ENCODE results near the gene ANXA1. TPM values are rescaled to one million over a fixed set of nuclear protein-coding genes. Genes with fewer than 3 reads are reported as not detected.
A peak's percentile ranks its signal among the peaks of the same experiment; 100 is the strongest.

The ANXA1 gene
- total RNA-seq, 1 donor from 2014 or later: 53.1 TPM

DNA sequence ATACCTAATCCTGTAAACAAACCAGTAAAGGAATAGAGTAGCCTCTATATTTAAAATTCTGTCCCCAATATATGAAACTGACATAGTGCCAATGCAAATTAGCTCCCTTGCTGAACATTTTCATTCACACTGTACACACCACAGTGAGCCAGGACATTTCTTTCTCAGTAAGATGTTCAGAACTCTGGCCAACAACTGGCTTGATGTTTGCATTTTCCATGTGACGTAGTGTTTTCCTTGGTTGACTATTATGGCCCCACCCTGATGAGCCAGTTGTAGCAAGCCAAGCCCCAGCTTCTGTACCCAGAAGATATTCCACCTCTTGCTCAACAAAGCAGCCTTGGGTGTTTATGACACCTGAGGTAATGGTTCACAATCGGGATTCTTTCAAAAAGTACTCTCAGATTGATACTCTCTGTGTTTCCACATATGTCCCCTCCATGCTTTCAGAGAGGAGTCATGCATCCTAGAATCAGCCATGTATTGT lies 17.7 kb upstream of the ANXA1 start:
- intact Hi-C loops (cut with DNase I): no loop called here
- ATAC-seq (ENCODE audit: poor library complexity): no peak

DNA sequence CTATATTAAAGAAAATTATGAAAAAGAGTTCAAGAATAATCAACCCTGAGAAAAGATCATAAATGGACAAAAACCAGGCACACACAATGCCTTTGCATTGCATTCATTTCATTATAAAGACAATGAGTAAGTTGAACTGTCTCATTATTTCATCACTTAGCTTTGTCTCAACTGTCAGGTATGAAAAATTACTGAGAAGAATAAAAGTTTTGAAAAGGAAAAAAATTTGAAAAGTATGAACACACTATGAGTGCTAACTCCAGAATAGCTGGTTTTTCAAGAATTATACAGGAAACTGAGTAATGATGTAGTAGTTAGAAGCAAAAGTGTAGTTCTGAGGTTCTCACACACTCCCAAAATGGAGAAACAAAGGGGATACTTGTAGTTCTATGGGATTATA lies 16.3 kb upstream of the ANXA1 start:
- intact Hi-C loops (cut with DNase I): no loop called here

More for the DNA sequence above, 17.7 kb upstream of the ANXA1 start:
- DNase-seq: no peak

DNA sequence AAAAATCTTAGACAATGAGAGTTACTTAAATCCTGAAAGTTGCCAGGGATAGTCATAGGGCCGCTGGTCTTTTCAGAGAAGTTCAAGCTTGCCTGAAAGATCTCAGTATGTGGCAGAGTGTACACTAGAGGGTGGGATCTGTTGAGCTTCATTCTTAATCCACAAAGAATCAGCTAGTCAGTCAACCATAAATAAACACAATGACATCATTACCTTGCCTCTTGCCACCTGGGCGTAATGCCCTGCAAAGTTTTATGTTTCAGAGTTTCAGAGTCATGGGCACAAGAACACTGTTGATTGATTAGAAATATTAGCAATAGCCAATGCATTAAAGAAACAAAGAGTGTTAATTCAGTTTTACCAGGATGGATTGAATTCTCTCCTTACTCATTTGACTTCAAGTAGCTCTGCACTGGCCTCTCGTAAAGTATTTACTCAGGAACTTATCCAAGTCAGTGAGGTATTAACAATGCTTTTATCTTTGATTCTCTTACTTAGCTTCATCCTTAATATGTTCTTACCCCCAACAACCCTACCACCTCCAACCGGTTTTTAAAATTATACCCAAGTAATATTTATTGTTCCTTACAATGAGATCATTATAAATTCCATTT lies 14.3 kb upstream of the ANXA1 start:
- ATAC-seq (ENCODE audit: poor library complexity): no peak
- DNase-seq: no peak
- intact Hi-C loops (cut with DNase I): no loop called here

More for the DNA sequence above, 16.3 kb upstream of the ANXA1 start:
- DNase-seq: no peak
- ATAC-seq (ENCODE audit: poor library complexity): no peak

DNA sequence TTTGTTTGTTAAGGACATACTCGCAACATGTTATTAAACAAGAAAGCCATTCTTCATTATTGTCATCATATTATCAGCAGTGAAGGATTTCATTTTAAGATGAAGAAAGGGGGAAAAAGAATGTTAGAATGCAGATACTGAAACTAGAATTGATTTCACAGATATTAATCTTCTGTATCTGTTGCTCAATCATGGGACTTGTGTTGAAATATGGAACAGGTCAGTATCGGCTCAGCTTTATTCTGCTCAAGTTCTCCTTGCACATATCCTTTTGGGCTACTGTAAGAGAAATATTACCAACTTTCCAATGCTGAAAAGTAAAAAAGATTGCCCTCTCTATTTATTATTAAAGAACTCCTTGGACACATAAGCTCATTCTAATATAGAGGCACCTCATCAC lies 13.8 kb upstream of the ANXA1 start:
- intact Hi-C loops (cut with DNase I): no loop called here
- ATAC-seq (ENCODE audit: poor library complexity): no peak
- no peak for DNase-seq

DNA sequence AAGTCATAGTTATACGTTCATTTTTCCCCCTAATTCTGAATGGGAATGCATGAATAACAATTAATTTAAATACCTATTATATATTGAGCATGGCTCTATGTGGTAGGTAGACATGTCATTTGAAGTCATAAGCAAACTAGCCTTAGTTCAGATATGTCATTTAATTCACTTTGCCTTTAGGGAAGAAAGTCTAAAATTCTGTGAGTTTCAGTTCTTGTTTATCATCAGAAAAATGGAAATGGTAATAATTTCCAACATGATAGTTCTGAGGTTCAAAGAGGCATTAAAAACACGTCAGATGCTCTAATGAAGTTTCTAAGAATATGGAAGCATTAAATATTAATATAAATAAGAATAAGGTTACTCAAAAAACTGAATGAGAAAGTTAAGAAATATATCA lies 13.1 kb upstream of the ANXA1 start:
- no peak for ATAC-seq (ENCODE audit: poor library complexity)
- DNase-seq: no peak
- intact Hi-C loops (cut with DNase I): no loop called here

DNA sequence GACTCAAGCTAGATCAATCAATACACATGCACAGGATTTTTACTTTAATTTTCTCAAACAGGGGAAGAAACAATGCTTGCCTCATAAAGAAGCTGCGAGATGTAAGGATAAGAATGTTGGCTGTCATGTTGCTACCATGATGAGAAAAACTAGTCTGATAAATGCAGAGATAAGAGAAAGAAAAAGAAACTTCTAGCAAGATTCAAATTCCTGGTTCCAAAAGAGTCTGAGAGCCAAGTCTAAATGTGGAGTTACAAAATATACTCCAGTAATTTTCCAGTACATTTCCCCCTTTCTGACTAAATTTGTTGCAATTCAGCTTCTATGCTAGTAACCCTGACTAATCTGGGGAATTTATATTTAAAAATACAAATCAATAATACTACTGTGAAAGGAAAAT lies 10.4 kb upstream of the ANXA1 start:
- no peak for DNase-seq
- no peak for ATAC-seq (ENCODE audit: poor library complexity)
- intact Hi-C loops (cut with DNase I): no loop called here

DNA sequence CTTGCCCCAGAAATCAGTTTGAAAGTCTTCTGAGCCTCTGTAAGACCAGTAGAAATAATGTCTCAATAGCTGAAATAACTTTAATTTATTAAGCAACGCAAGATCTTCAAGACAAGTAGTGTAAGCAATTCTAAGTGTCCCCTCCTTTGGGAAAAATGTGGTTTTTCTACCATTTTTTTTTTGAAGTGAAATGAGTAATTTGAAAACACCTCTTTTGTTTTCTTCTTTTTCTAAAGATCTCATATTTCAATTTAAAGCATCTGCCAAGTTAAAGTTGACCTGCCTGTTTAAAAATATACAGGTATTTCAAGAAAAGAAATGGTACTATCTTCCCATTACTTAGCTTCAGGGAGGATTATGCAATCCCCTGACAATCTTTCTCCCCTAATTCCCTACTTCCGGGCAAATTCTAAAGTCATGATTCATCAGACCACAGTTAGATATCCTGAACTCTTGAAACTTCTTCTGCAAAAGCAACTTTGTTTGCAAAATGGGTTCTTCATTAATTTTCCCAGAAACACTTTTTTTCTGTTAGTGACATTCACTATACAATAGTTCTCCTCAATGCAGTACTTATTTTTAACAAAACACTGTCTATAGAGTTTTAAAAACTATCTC lies 7.8 kb upstream of the ANXA1 start:
- intact Hi-C loops (cut with DNase I): no loop called here
- DNase-seq: no peak
- ATAC-seq (ENCODE audit: poor library complexity): peak; percentile 76

DNA sequence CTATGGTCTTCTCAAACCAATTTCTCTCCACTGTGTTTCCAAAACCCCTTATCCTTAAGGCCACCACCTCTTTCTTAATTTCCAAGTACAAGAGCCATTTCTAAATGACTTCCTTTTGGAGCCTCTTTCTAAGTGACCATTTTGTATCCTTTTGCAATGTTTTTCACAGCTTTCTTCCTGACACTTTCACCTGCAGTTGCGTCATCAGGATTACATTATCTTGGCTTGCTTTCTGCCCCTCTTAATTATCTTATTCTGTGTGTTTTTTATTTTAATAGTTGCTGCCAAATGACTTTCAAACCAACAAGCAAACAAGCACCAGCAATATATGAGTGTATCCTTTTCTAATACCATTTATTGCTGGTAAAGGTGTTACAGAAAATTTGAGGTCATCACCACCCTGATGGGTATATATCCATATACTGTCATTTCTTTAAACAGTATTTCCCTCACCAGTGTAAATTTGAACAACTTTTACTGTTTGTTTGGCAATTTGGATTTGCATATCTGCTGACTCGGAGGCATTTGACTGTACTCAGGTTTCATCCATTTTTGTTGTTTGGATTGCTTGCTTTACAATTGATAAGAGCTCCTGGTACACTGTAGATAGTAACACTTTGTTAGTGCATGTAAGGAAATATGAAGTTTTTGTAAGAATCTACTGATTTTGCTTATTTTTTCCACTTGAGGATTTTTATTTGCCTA lies 5.4 kb upstream of the ANXA1 start:
- intact Hi-C loops (cut with DNase I): no loop called here
- ATAC-seq (ENCODE audit: poor library complexity): no peak
- no peak for DNase-seq

DNA sequence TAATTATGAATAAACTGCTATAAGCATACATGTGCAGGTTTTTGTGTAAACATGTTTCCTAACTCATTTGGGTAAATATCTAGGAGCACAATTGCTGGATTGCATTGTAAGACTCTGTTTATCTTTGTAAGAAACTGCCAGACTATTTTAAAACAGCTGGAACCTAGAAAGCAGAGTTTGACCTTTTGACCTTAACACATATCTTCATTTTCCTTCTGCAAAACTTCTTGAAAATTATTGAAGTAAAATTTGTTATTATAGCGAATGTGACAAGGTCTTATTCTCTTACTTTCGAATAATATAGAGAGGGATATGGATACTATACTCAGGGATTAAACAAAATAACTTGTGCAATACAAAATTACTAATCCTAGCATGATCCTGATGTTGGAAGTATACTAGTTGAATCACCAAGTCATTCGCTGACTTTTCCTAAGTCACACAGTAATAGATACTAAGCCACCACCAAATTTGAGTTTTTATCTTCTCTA lies 3.2 kb upstream of the ANXA1 start:
- DNase-seq (no peak), ATAC-seq (ENCODE audit: poor library complexity) (no peak)
- intact Hi-C loops (cut with DNase I): no loop called here

DNA sequence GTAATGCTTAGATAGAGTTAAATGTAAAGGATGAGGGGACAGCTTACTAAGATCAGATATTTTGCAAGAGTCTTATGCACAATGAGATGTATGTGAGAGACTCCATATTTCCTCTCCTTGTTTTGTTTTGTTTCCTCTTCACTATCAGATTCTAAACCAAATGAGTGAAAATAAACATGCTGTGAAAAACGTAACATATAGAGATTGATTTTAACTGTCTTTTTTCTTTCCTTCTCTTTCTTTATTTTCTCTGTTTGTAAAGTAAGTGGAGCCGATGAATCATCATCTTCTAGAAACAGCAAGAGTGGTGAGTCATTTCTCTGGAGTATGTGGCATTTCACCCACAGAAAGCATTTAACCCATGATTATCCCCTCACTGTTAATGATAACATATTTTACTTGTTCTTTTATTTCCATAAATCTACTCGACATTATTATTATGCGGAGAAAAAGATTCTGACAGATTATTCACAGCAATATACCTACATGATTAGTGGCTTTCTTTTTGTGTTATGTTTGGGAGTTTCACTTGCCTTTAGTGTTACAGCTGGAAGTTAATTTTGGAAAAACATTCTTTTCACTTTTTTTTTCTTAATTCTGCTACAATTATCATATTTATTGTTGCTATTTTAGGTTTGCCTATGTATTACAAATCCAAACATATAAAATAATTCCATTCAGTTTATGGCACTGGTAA lies 2.1 kb upstream of the ANXA1 start:
- intact Hi-C loops (cut with DNase I): no loop called here
- ATAC-seq (ENCODE audit: poor library complexity): no peak
- no peak for DNase-seq

DNA sequence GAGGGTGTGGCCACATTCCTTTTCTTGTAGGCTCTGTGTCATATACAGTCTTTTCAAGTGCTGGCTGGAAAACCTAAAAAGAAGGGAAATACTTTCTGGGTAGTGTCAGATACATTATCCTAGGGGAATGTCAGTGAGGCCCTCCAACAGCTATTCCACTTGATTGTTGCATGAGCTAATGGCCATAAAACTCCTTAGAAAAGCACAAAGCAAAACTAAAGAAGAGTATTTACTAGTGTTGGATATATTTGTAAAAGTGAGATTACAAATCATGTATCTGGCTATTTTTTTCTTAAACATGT lies 829 bp downstream of the ANXA1 start:
- intact Hi-C loops (cut with DNase I): no loop called here
- DNase-seq: no peak
- ATAC-seq (ENCODE audit: poor library complexity): peak; percentile 48

DNA sequence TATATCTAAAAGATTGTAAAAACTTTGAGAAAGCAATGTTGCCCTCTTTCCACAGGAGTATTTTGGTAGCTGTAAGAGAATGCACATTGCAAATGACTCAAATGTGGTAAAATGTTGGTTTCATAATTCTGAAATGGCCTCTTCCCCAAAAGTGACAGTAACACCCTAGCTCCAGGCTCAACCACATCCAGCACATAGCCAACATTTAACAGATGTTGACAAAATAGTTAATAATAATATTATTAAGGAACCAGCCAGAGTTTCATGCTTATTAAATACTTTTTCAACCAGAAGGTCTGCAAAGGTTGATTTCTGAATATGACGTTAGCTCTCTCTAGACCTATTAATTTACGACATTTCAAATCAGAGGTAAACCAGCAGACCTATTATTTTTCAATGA lies 1.3 kb downstream of the ANXA1 start:
- intact Hi-C loops (cut with DNase I): no loop called here
- DNase-seq (no peak), ATAC-seq (ENCODE audit: poor library complexity) (peak; percentile 74)

DNA sequence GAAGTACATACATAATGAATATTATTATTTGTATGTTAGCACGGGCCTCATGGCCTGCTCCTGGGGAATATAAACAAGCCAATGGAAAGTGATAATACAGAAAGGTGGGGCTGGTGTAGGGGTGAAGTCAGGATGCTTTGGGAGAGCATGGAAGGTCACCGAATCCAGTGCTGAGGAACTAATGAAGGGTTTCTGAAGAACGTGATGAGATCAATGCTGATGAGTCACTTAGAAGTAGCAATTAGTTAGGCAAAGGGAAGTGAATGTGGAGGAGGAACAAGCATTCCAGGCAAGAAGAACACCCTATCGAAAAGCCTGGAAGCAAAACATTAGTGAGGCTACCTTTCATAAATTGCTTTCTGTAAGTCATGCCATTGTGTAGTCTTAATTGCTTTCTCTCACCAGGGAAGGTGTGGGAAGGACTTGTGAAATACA lies 2.1 kb downstream of the ANXA1 start:
- intact Hi-C loops (cut with DNase I): no loop called here
- ATAC-seq (ENCODE audit: poor library complexity) (peak; percentile 35), DNase-seq (no peak)

DNA sequence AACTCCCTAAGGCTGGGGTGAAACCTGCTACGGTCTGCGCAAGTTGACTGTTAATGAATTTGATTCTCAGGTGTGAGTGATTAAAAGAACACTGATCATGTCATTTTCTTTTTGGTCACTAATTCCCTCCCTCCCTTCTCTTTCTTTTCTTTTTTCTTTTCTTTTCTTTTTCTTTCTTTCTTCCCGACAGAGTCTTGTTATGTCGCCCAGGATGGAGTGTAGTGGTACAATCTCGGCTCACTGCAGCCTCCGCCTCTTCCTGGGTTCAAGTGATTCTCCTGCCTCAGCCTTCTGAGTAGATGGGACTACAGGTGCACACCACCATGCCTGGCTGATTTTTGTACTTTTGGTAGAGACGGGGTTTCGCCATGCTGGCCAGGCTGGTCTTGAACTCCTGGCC lies 2.6 kb downstream of the ANXA1 start:
- intact Hi-C loops (cut with DNase I): no loop called here
- no peak for DNase-seq
- no peak for ATAC-seq (ENCODE audit: poor library complexity)

DNA sequence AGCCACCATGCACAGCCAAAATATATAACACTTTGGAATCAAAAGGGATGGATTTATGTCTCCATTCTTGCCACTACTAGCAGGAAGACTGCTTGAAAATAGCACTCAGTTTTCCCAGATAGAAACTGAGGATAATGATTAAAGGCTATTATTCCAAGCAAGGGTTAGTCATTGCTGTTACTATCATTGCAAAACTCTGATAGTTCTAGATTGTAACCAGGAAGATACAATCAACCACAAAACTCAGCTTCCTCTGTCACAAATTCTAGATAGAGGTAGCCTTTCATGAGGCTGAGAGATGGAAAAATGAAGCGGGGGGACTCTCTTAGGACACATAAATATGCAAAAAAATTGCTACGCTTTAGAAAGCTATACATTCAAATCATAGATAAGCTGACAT lies 3.1 kb downstream of the ANXA1 start:
- no peak for DNase-seq

DNA sequence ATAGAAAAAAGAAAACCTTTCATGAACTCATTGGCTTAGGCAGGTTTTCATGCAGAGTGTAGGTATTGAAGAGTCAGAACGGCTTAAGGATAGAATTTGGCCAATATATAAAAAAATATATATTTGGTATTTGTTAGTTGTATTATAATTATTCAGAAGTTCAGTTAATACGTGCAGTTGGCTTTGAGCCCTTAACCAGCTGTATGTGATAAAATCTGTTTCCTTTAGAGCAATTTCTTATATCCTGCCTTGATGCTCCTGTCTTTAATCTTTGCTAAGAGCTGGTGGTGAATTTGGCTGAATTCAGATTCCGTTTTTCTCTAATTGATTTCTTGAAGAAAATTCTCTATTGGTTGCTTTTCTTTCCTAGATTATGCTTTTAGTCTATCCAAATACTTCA lies 3.7 kb downstream of the ANXA1 start:
- ATAC-seq (ENCODE audit: poor library complexity): no peak
- intact Hi-C loops (cut with DNase I): no loop called here

More for the DNA sequence above, 3.1 kb downstream of the ANXA1 start:
- no peak for ATAC-seq (ENCODE audit: poor library complexity)
- intact Hi-C loops (cut with DNase I): no loop called here

DNA sequence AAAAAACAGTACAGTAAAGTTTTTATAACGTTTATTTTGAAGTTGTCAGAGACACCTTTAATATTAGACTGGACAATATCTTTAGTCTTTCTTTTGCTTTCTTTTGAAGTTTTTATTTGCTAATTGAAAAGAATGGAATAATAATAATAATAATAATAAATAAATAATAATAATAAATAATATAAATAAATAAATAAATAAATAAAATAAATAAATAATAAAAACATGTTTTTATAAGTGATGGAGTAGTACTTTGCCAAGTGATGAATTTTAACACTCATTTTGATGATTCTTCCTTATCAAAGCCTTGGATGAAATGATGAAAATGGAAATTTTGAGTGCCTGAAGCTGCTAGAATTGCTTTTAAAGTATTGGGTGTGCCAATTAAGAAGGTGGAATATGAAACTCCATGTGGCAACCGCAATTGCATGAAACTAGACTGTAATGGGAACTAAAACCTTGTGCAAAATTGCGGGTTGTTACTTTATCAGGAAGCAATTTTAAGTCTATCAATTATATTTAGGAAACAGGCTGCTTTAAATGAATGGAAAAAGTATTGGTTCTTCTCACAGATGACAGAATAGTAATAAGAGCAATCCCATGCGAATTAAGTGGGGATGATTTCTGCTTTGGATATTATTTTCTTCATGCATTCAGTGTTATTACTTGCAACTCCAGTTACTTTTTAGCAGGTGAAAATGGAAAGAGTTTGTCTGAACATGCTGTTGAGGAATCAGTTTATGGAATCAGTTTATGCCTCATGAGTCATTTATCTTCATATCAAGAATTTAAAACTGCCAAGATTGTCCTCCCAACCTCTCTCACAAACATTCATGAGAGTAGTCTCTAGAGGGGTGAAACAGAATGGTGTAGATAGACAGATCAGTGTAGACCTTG lies 4.6 kb downstream of the ANXA1 start:
- ATAC-seq (ENCODE audit: poor library complexity) (no peak), DNase-seq (no peak)
- intact Hi-C loops (cut with DNase I): no loop called here

More for the DNA sequence above, 3.7 kb downstream of the ANXA1 start:
- no peak for DNase-seq

DNA sequence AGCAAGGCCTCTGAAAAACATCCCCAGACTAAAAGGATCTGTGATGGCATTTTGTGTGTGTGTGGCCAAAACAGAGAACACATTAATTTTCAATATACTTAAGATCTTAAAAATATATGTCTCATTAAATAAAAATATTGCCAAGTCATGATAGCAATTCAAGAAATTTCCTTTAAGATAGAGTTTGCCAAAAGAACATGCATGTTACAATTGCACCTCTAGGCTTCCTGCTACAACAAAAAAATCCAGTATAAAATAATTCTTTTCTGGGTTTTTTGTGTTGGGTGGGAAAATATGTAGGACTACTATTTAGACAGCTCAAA lies 5.2 kb downstream of the ANXA1 start:
- ATAC-seq (ENCODE audit: poor library complexity) (no peak), DNase-seq (no peak)
- intact Hi-C loops (cut with DNase I): no loop called here

DNA sequence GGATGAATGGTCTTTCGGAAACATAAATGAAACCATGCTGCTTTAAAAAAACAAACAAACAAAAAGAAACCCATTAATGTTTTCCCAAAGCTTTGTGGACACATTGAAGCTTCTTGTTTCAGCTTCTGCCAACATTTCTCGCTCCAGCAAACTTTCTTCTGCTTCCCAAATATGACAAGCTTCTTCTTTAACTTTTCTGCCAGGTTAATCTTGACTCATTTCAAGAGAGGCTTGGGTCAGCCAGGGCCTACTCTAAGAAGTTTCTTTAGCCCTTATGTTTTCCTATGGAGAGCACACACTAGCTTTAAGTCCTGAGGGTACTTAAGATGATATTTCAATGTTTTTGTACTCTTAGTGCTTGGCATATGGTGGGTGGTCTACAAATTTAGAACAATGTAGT lies 6.1 kb downstream of the ANXA1 start:
- intact Hi-C loops (cut with DNase I): no loop called here
- no peak for ATAC-seq (ENCODE audit: poor library complexity)
- no peak for DNase-seq

Measured in Right ventricle myocardium superior (tissue), 1 donor.